Peyer's patch (tissue), 4 donors: ENCODE measurements around the gene HCN2.

ENCODE experiments used
- CTCF ChIP-seq, 6 experiments: fragments of 450-650 bp in 4 of 6; fragments of 200-600 bp in 2 of 6; sonication (generic) in 1 of 6; IDR thresholded peaks; one replicate each; pipeline ENCODE4 v1.5.1; 2017 to 2019; ENCODE audit warnings: antibody characterized with exemption in 6 of 6, mild to moderate bottlenecking in 3 of 6, moderate library complexity in 1 of 6
- POLR2A ChIP-seq, 2 donors: fragments of 450-650 bp; IDR thresholded peaks; one replicate each; pipeline ENCODE4 v1.5.1; 2017; ENCODE audit warnings: antibody characterized with exemption in 2 of 2, mild to moderate bottlenecking in 2 of 2, moderate library complexity in 2 of 2

GRCh38 chr19:648904-649801 is 59.5 kb downstream of the HCN2 start:
- no peak for TF ChIP-seq CTCF (IDR thresholded peaks at IDR 0.05)
- no peak for TF ChIP-seq POLR2A (IDR thresholded peaks at IDR 0.05)
